GM10266 (cell line): ENCODE data around the gene GTF3C2.

Source experiments
- DNase-seq: peaks from one replicate; pipeline ENCODE4 v3.0.0; 2012; ENCODE audit errors: extremely low spot score
- CTCF ChIP-seq: IDR thresholded peaks from 2 replicates; pipeline ENCODE4 v1.5.1; 2012; ENCODE audit warnings: mild to moderate bottlenecking, low read depth; ENCODE audit not compliant: control insufficient read depth, insufficient read depth; ENCODE audit errors: missing control alignments

The GTF3C2 gene

GRCh38 chr2:27290549-27290948 lies 66.0 kb downstream of the GTF3C2 start:
- TF ChIP-seq CTCF, result no peak
- DNase-seq, result no peak

- TF ChIP-seq CTCF, result no peak
- DNase-seq, result no peak
These were observed 68.0 kb downstream of the GTF3C2 start for GRCh38 chr2:27288610-27289009.

GRCh38 chr2:27285481-27285880 lies 71.1 kb downstream of the GTF3C2 start:
- TF ChIP-seq CTCF, result no peak
- DNase-seq, result no peak

GRCh38 chr2:27284996-27285395 lies 71.6 kb downstream of the GTF3C2 start:
- TF ChIP-seq CTCF, result no peak
- DNase-seq, result no peak

- no peak for TF ChIP-seq CTCF
These were observed 73.7 kb downstream of the GTF3C2 start for GRCh38 chr2:27282892-27283291.

GRCh38 chr2:27281855-27282559 lies 74.6 kb downstream of the GTF3C2 start, which contains the start of gene TRIM54:
TRIM54 (plus strand) TSS chr2:27282429; CDS start chr2:27282732, 303 bp downstream.
- no peak for DNase-seq
- TF ChIP-seq CTCF, result no peak

More at GRCh38 chr2:27282892-27283291, 73.7 kb downstream of the GTF3C2 start:
- no peak for DNase-seq

GRCh38 chr2:27281442-27281841 lies 75.1 kb downstream of the GTF3C2 start:
- DNase-seq, result no peak
- no peak for TF ChIP-seq CTCF
